HCT116 (cell line): ENCODE results near the gene MAST4. TPM values are rescaled to one million over a fixed set of nuclear protein-coding genes. Genes with fewer than 3 reads are reported as not detected.

Experiments used
- ATAC-seq: fragments of 200-7000 bp; cut with Tn5 transposase; 2 replicates; pipeline ENCODE4 v1.9.1; 2020; ENCODE audit warnings: mild to moderate bottlenecking, moderate library complexity
- BruUV-seq: library from RNA; stranded (reverse); fragments of 400-500 nt; replicated peaks from 2 replicates; lab custom pipeline; 2021; lab: Mats Ljungman, UMichigan
- CTCF ChIA-PET: fragments of 300-600 bp; sonication (Branson Sonifier 250); formaldehyde crosslinking; loops from one replicate; lab custom pipeline; 2021; ENCODE audit warnings: antibody characterized with exemption; lab: Charles Lee
- POLR2A ChIA-PET: fragments of 300-600, 350-600 bp; sonication (Branson Sonifier 250); formaldehyde crosslinking; loops from one replicate; lab custom pipeline; 2021; ENCODE audit warnings: antibody characterized with exemption; lab: Charles Lee
- RAD21 ChIA-PET, 2 experiments: fragments of 300-600 bp; sonication (Branson Sonifier 250); formaldehyde crosslinking; loops; one replicate each; lab custom pipeline; 2023; ENCODE audit warnings: low total read pairs in 2 of 2; ENCODE audit not compliant: uncharacterized antibody in 2 of 2, unreplicated experiment in 2 of 2, low non-redundant PET in 1 of 2; lab: Charles Lee
- DNase-seq: peaks from one replicate; pipeline ENCODE4 v3.0.0-alpha.2; 2010; ENCODE audit warnings: low read depth, low spot score
- H2AFZ ChIP-seq: fragments of 200-600 bp; shearing (Covaris generic), sonication (generic); 2 replicates; pipeline ENCODE4 v1.6.1; 2017; ENCODE audit warnings: low read depth, mixed run types, mixed read lengths, antibody characterized with exemption, low read length; ENCODE audit not compliant: poor library complexity, severe bottlenecking
- H3K27ac ChIP-seq: 2 replicates; pipeline ENCODE4 v1.5.1; 2012; ENCODE audit warnings: low read depth, low read length
- H3K27me3 ChIP-seq: fragments of 200-600 bp; sonication (generic); 2 replicates; pipeline ENCODE4 v1.6.1; 2016; ENCODE audit warnings: mixed run types, low read length, mixed read lengths; ENCODE audit not compliant: insufficient read depth
- H3K36me3 ChIP-seq, 2 experiments: fragments of 200-500 bp in 1 of 2; fragments of 200-600 bp in 1 of 2; sonication (Bioruptor generic) in 1 of 2; sonication (generic) in 1 of 2; 2 replicates each; pipeline versions ENCODE4 v1.5.1 to v1.6.1; 2014 to 2016; ENCODE audit warnings: low read length in 2 of 2, inconsistent platforms in 1 of 2, mixed read lengths in 1 of 2, mixed run types in 1 of 2; ENCODE audit not compliant: insufficient read depth in 2 of 2, control insufficient read depth in 1 of 2
- H3K4me1 ChIP-seq, 2 experiments: fragments of 200-600 bp in 1 of 2; sonication (generic) in 1 of 2; 2 replicates each; pipeline versions ENCODE4 v1.5.1 to v1.6.1; 2012 to 2017; ENCODE audit warnings: low read length in 2 of 2, inconsistent platforms in 1 of 2, mild to moderate bottlenecking in 1 of 2, mixed read lengths in 1 of 2, mixed run types in 1 of 2, moderate library complexity in 1 of 2; ENCODE audit not compliant: insufficient read depth in 2 of 2, control insufficient read depth in 1 of 2
- H3K4me2 ChIP-seq: fragments of 200-600 bp; sonication (generic); 2 replicates; pipeline ENCODE4 v1.6.1; 2017; ENCODE audit warnings: mixed run types, low read length, mixed read lengths
- H3K4me3 ChIP-seq, 2 experiments: fragments of 200-600 bp in 1 of 2; sonication (generic) in 1 of 2; replicated peaks in 1 of 2; 2 replicates each; pipeline ENCODE4 v1.5.1; 2011 to 2016; ENCODE audit warnings: low read length in 2 of 2, control low read depth in 1 of 2, low read depth in 1 of 2, mild to moderate bottlenecking in 1 of 2, mixed read lengths in 1 of 2, mixed run types in 1 of 2
- H3K79me2 ChIP-seq: fragments of 200-600 bp; sonication (generic); 2 replicates; pipeline ENCODE4 v1.6.1; 2017; ENCODE audit warnings: mild to moderate bottlenecking, mixed run types, low read length, moderate library complexity, mixed read lengths; ENCODE audit not compliant: insufficient read depth
- H3K9ac ChIP-seq: fragments of 200-600 bp; sonication (generic); 2 replicates; pipeline ENCODE4 v1.6.1; 2016; ENCODE audit warnings: low read length, mixed read lengths
- H3K9me2 ChIP-seq: fragments of 200-600 bp; sonication (generic), shearing (Covaris generic); 2 replicates; pipeline ENCODE4 v1.6.1; 2017; ENCODE audit warnings: mixed run types, mild to moderate bottlenecking, moderate library complexity; ENCODE audit not compliant: insufficient read depth
- H3K9me3 ChIP-seq, 2 experiments: fragments of 200-500 bp in 1 of 2; fragments of 200-600 bp in 1 of 2; sonication (Bioruptor generic) in 1 of 2; sonication (generic) in 1 of 2; 2 replicates each; pipeline ENCODE4 v1.6.1; 2014 to 2017; ENCODE audit warnings: low read length in 2 of 2, mixed read lengths in 2 of 2, inconsistent platforms in 1 of 2, low read depth in 1 of 2, mild to moderate bottlenecking in 1 of 2, mixed run types in 1 of 2, moderate library complexity in 1 of 2; ENCODE audit not compliant: control insufficient read depth in 1 of 2, insufficient read depth in 1 of 2
- H4K20me1 ChIP-seq: fragments of 200-600 bp; sonication (generic), shearing (Covaris generic); 2 replicates; pipeline ENCODE4 v1.6.1; 2017; ENCODE audit warnings: mixed run types, mild to moderate bottlenecking, moderate library complexity; ENCODE audit not compliant: insufficient read depth
- CBX3 ChIP-seq: IDR thresholded peaks from 2 replicates; pipeline ENCODE4 v1.6.1; 2012; ENCODE audit warnings: low read depth
- CEBPB ChIP-seq: IDR thresholded peaks from 2 replicates; pipeline ENCODE4 v1.6.1; 2012; ENCODE audit warnings: low read depth
- ELF1 ChIP-seq: IDR thresholded peaks from 2 replicates; pipeline ENCODE4 v1.6.1; 2012; ENCODE audit warnings: low read depth, borderline replicate concordance
- EZH2phosphoT487 ChIP-seq: fragments of 200-600 bp; IDR thresholded peaks from 2 replicates; pipeline ENCODE4 v1.6.1; 2018; ENCODE audit warnings: antibody characterized with exemption, borderline replicate concordance
- FOSL1 ChIP-seq: IDR thresholded peaks from 2 replicates; pipeline ENCODE4 v1.6.1; 2012; ENCODE audit warnings: low read depth
- POLR2AphosphoS5 ChIP-seq: IDR thresholded peaks from 2 replicates; pipeline ENCODE4 v1.6.1; 2011; ENCODE audit warnings: mild to moderate bottlenecking, low read depth, low read length, moderate library complexity
- SIN3A ChIP-seq: IDR thresholded peaks from 2 replicates; pipeline ENCODE4 v1.6.1; 2012; ENCODE audit warnings: low read depth
- SRF ChIP-seq: IDR thresholded peaks from 2 replicates; pipeline ENCODE4 v1.6.1; 2012; ENCODE audit warnings: low read depth
- TCF7L2 ChIP-seq: IDR thresholded peaks from 2 replicates; pipeline ENCODE4 v1.7.0; 2011; ENCODE audit warnings: borderline replicate concordance, inconsistent platforms; ENCODE audit not compliant: insufficient read depth, insufficient read length; ENCODE audit errors: extremely low read depth
- YY1 ChIP-seq: IDR thresholded peaks from 2 replicates; pipeline ENCODE4 v1.6.1; 2011; ENCODE audit warnings: low read length, low read depth, moderate library complexity, mild to moderate bottlenecking; ENCODE audit not compliant: insufficient replicate concordance; ENCODE audit errors: extremely low read depth
- intact Hi-C: fragments of 100-400 bp; cut with micrococcal nuclease; formaldehyde crosslinking; loops from 2 replicates; pipeline ENCODE4 v1.10.0; 2022
- total RNA-seq: library from RNA; stranded (reverse); gene quantifications from one replicate; pipeline ENCODE4 v1.2.1, GENCODE V29; 2021; ENCODE audit not compliant: unreplicated experiment
- TF ChIP-seq, protein P1 (sequence below): IDR thresholded peaks from 2 replicates; pipeline ENCODE4 v1.6.1; 2012

The MAST4 gene
- total RNA-seq, 1 experiment from 2014 or later, result 1.1 TPM

- Histone ChIP-seq H3K4me3 (no peak overlapping the region), H3K27me3 (peaks cover 5% of the 10 kb centered on the region; the same call in 1 of the 2 replicates), H2AFZ (no peak overlapping the region), H3K9ac (no peak overlapping the region), H3K9me2 (no peaks in the 10 kb centered on the region), H3K9me3 (no peaks in the 10 kb centered on the region), H3K27ac (no peak overlapping the region), H3K4me2 (no peak overlapping the region), H3K4me1 (no peaks in the 10 kb centered on the region), H4K20me1 (no peaks in the 10 kb centered on the region), H3K79me2 (no peaks in the 10 kb centered on the region), H3K36me3 (no peaks in the 10 kb centered on the region)
- ChIA-PET POLR2A (no interaction called here), CTCF (no interaction called here), RAD21 (no interaction called here)
- ATAC-seq (no peak), DNase-seq (no peak)
- no TSS peak for BruUV-seq
- intact Hi-C loops, result no loop called here
- no peak for TF ChIP-seq SRF
- no peak for TF ChIP-seq YY1
- no peak for TF ChIP-seq CBX3
- TF ChIP-seq, protein P1, sequence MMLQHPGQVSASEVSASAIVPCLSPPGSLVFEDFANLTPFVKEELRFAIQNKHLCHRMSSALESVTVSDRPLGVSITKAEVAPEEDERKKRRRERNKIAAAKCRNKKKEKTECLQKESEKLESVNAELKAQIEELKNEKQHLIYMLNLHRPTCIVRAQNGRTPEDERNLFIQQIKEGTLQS, result no peak
- no peak for TF ChIP-seq FOSL1
- no peak for TF ChIP-seq POLR2AphosphoS5
- TF ChIP-seq TCF7L2, result no peak
- no peak for TF ChIP-seq EZH2phosphoT487
- no peak for TF ChIP-seq ELF1
- no peak for TF ChIP-seq CEBPB
- no peak for TF ChIP-seq SIN3A
These were observed 342.9 kb downstream of the MAST4 start for GRCh38 chr5:66939094-66939493.
